GM12878 (cell line): Measurements from ENCODE around the gene RAD51B. TPM values are rescaled to one million over a fixed set of nuclear protein-coding genes. Genes with fewer than 3 reads are reported as not detected.
A peak's percentile ranks its signal among the peaks of the same experiment; 100 is the strongest.

Experiments used
- ATAC-seq: fragments of 200-7000 bp; cut with Tn5 transposase; 3 replicates; pipeline ENCODE4 v1.9.1; 2020; ENCODE audit warnings: mild to moderate bottlenecking, moderate library complexity
- BruUV-seq: library from RNA; stranded (reverse); fragments of 400-500 nt; replicated peaks from 2 replicates; lab custom pipeline; 2021; lab: Mats Ljungman, UMichigan
- CTCF ChIA-PET: fragments of 300-600 bp; sonication (Branson Sonifier 250); formaldehyde crosslinking; extraction: SDS; loops from one replicate; lab custom pipeline; 2021; ENCODE audit warnings: inconsistent platforms; lab: Yijun Ruan, JAX
- POLR2A ChIA-PET: fragments of 350-600 bp; formaldehyde crosslinking; extraction: SDS; loops from one replicate; lab custom pipeline; 2021; ENCODE audit warnings: inconsistent platforms; lab: Charles Lee
- RAD21 ChIA-PET: fragments of 300-600 bp; sonication (Branson Sonifier 250); formaldehyde crosslinking; loops from one replicate; lab custom pipeline; 2023; ENCODE audit warnings: antibody characterized with exemption; ENCODE audit not compliant: unreplicated experiment; lab: Charles Lee
- SMC1A ChIA-PET: fragments of 300-600 bp; sonication (Branson Sonifier 250); formaldehyde crosslinking; loops from one replicate; lab custom pipeline; 2023; ENCODE audit not compliant: unreplicated experiment, uncharacterized antibody; lab: Charles Lee
- DNase-seq: peaks from one replicate; pipeline ENCODE4 v3.0.0-alpha.2; 2011; ENCODE audit warnings: low read depth, low spot score
- FAIRE-seq: peaks from 3 replicates; lab custom pipeline; 2011; peaks lifted over from hg19 to GRCh38; lab: Jason Lieb, UNC
- H2AFZ ChIP-seq: 2 replicates; pipeline ENCODE4 v1.6.0; 2011; ENCODE audit warnings: low read depth, low read length, control low read depth; ENCODE audit not compliant: control insufficient read depth
- H3K27ac ChIP-seq: 2 replicates; pipeline ENCODE4 v1.5.1; 2011; ENCODE audit warnings: control low read depth; ENCODE audit not compliant: control insufficient read depth, insufficient read depth
- H3K27me3 ChIP-seq, 2 experiments: replicated peaks in 1 of 2; 2 replicates each; pipeline versions ENCODE4 v1.6.0 to v1.6.1; 2011; ENCODE audit warnings: low read length in 1 of 2; ENCODE audit not compliant: control insufficient read depth in 2 of 2, insufficient read depth in 2 of 2
- H3K36me3 ChIP-seq, 2 experiments: 2 replicates each; pipeline ENCODE4 v1.5.1; 2011; ENCODE audit warnings: low read length in 1 of 2; ENCODE audit not compliant: control insufficient read depth in 2 of 2, insufficient read depth in 2 of 2
- H3K4me1 ChIP-seq: 2 replicates; pipeline ENCODE4 v1.6.1; 2011; ENCODE audit warnings: mild to moderate bottlenecking, low read length, moderate library complexity, mixed read lengths; ENCODE audit not compliant: control insufficient read depth, insufficient read depth
- H3K4me2 ChIP-seq: 2 replicates; pipeline ENCODE4 v1.6.0; 2011; ENCODE audit warnings: control low read depth; ENCODE audit not compliant: control insufficient read depth, insufficient read depth
- H3K4me3 ChIP-seq: fragments of 200-600 bp; sonication (generic); 2 replicates; pipeline ENCODE4 v1.5.1; 2016
- H3K79me2 ChIP-seq: 2 replicates; pipeline ENCODE4 v1.6.0; 2011; ENCODE audit warnings: low read length; ENCODE audit not compliant: control insufficient read depth, insufficient read depth
- H3K9ac ChIP-seq: 2 replicates; pipeline ENCODE4 v1.8.0; 2011; ENCODE audit warnings: low read length, control low read depth, mixed read lengths; ENCODE audit not compliant: control insufficient read depth, insufficient read depth
- H3K9me3 ChIP-seq: replicated peaks from 3 replicates; pipeline ENCODE4 v1.5.1; 2011; ENCODE audit warnings: mild to moderate bottlenecking, low read length; ENCODE audit not compliant: control insufficient read depth, insufficient read depth
- H4K20me1 ChIP-seq: 2 replicates; pipeline ENCODE4 v1.6.0; 2011; ENCODE audit not compliant: control insufficient read depth, insufficient read depth
- BHLHE40 ChIP-seq, 2 experiments: fragments of 450-650 bp in 1 of 2; IDR thresholded peaks; 2 replicates each; pipeline ENCODE4 v1.6.1; 2011 to 2017; ENCODE audit warnings: low read depth in 2 of 2, borderline replicate concordance in 1 of 2, improper control_type of control experiment in 1 of 2, low read length in 1 of 2, mild to moderate bottlenecking in 1 of 2
- E4F1 ChIP-seq: fragments of 450-650 bp; IDR thresholded peaks from 2 replicates; pipeline ENCODE4 v1.6.1; 2018; ENCODE audit warnings: borderline replicate concordance, mild to moderate bottlenecking; ENCODE audit not compliant: partially characterized antibody
- MTA3 ChIP-seq: IDR thresholded peaks from 2 replicates; pipeline ENCODE4 v1.6.1; 2012; ENCODE audit warnings: low read length, inconsistent platforms, borderline replicate concordance
- POLR2AphosphoS2 ChIP-seq: IDR thresholded peaks from 2 replicates; pipeline ENCODE4 v1.6.1; 2011; ENCODE audit warnings: low read depth, mild to moderate bottlenecking, low read length, improper control_type of control experiment, moderate library complexity
- RAD21 ChIP-seq: IDR thresholded peaks from 2 replicates; pipeline ENCODE4 v1.6.1; 2011; ENCODE audit warnings: mild to moderate bottlenecking, low read depth, low read length, moderate library complexity; ENCODE audit not compliant: insufficient read depth
- RCOR1 ChIP-seq: conservative IDR thresholded peaks from 2 replicates; pipeline ENCODE4 v1.6.1; 2012; ENCODE audit warnings: low read depth, low read length, improper control_type of control experiment
- SMAD1 ChIP-seq: fragments of 450-650 bp; IDR thresholded peaks from 2 replicates; pipeline ENCODE4 v1.6.1; 2018; ENCODE audit warnings: mild to moderate bottlenecking, low read depth; ENCODE audit not compliant: partially characterized antibody
- SMAD5 ChIP-seq: IDR thresholded peaks from 2 replicates; pipeline ENCODE4 v1.6.1; 2016; ENCODE audit warnings: antibody characterized with exemption, low read depth
- SRF ChIP-seq, 2 experiments: IDR thresholded peaks; 2 replicates each; pipeline ENCODE4 v1.6.1; 2011; ENCODE audit warnings: low read depth in 2 of 2, low read length in 2 of 2, mild to moderate bottlenecking in 1 of 2, moderate library complexity in 1 of 2
- TCF3 ChIP-seq: IDR thresholded peaks from 2 replicates; pipeline ENCODE4 v1.6.1; 2012; ENCODE audit warnings: low read depth, mild to moderate bottlenecking, low read length, borderline replicate concordance; ENCODE audit not compliant: insufficient read depth
- USF1 ChIP-seq: IDR thresholded peaks from 2 replicates; pipeline ENCODE4 v1.6.1; 2011; ENCODE audit warnings: borderline replicate concordance, low read depth, mild to moderate bottlenecking, moderate library complexity, mixed read lengths, low read length; ENCODE audit not compliant: insufficient read depth; ENCODE audit errors: extremely low read length
- WGBS: methylation state at CpG from one replicate; pipeline ENCODE4 v1.1.6; 2016; ENCODE audit warnings: low lambda C conversion rate; ENCODE audit not compliant: insufficient replicate concordance, insufficient coverage; ENCODE audit errors: missing lambda C conversion rate; 5-methylcytosine and 5-hydroxymethylcytosine counted together
- in situ Hi-C: fragments of 300-500 bp; cut with MboI; formaldehyde crosslinking; loops from 9 replicates; pipeline ENCODE4 v1.14.3; 2018; ENCODE audit warnings: mixed read lengths
- intact Hi-C: fragments of 100-400 bp; cut with micrococcal nuclease; formaldehyde crosslinking; loops from one replicate; pipeline ENCODE4 v1.14.2; 2022; ENCODE audit not compliant: unreplicated experiment
- polyA plus RNA-seq, 11 experiments: library from polyadenylated mRNA; depleted of rRNA in 4 of 11; unstranded in 6 of 11; stranded (reverse) in 5 of 11; fragments of >200 nt; fragmentation: Nextera tagmentation in 4 of 11; fragmentation: Illumina TruSeq in 1 of 11; extraction: Ambion mirVana in 4 of 11; extraction: Trizol in 1 of 11; gene quantifications; 1 replicate in 1 of 11; 2 replicates in 10 of 11; pipeline versions ENCODE4 v1.2.1 to v1.2.3, GENCODE V29; 2011 to 2016; ENCODE audit warnings: inconsistent platforms in 2 of 11, missing spikeins in 2 of 11, low read depth in 1 of 11
- total RNA-seq, 4 experiments: library from RNA; depleted of rRNA in 3 of 4; stranded (reverse); fragments of >200 nt in 3 of 4; fragmentation: Illumina TruSeq in 1 of 4; extraction: Trizol in 1 of 4; gene quantifications; 2 replicates each; pipeline versions ENCODE4 v1.2.1 to v1.2.3, GENCODE V29; 2013 to 2021
- TF ChIP-seq, protein P1 (sequence below): fragments of 450-650 bp; conservative IDR thresholded peaks from 2 replicates; pipeline ENCODE4 v1.6.1; 2017; ENCODE audit warnings: mild to moderate bottlenecking, moderate library complexity
- TF ChIP-seq, protein P2 (sequence below): IDR thresholded peaks from 2 replicates; pipeline ENCODE4 v1.6.1; 2011; ENCODE audit warnings: low read depth, low read length, improper control_type of control experiment, borderline replicate concordance

The RAD51B gene
- total and polyA plus RNA-seq, 10 of the 15 experiments (the other 5 are each of a cell fraction or from before 2014, with no cell fraction given) = 9.8 to 26.8 (median 21.3) TPM

DNA sequence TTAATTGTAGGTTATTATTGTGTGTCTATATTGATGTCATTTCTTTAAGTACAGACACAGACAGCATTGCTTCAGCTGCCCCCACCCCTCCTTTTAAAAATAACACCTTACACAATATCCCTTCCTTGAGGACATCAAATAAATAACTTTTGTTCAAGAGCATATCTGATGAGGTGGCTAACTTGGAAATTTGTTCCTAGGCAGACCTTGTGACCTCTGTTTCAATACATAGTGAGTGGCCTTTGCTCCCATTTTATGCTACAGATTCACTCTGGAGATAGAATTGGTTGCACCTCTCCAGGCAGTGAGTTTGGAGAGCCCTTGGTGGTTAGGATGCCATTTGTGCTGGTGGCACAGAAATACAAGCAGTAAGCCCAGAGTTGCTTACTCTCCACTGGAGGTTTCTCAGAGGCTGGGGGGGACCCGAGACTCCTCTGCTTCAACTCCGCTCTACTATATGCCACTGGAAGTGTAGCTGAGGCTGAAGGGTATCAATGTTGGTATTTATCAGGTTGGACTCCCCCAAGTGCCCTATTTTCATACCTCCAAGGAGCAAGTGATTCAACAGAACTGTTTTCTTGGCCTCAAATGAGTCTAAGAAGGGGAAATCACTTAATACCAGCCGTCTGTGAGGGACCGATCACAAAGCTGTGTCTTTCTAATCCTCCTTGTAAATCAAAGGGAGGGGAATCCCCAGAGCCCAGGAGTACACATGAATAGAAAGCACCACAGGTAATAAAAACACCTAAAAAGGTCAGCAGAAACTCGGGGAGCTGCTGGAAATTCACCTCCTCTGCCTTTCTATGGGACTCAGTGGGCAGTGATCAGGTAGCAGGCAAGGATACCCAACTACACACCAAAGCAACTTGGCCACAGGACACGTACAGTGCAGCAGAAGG, 463.1 kb downstream of the RAD51B start:
- Histone ChIP-seq H3K9me3 (no peaks in the 10 kb centered on the region), H3K79me2 (peaks cover 13% of the 10 kb centered on the region), H3K4me2 (peak overlapping the region; percentile 53), H3K4me3 (no peak overlapping the region), H4K20me1 (no peaks in the 10 kb centered on the region), H3K27ac (peak overlapping the region; percentile 92), H3K9ac (peak overlapping the region; percentile 81), H3K27me3 (no peaks in the 10 kb centered on the region), H2AFZ (no peak overlapping the region), H3K36me3 (no peaks in the 10 kb centered on the region), H3K4me1 (peaks cover 86% of the 10 kb centered on the region)
- WGBS = 13% methylated on average over 6 of the region's 6 CpGs
- in situ Hi-C loops = no loop called here
- DNase-seq (peak; percentile 86), ATAC-seq (peak; percentile 45), FAIRE-seq (no peak)
- RAD21 ChIA-PET = interaction anchor here (0.7 to 15.7 kb wide), 33 partner anchors 7 to 537 kb away, joined by 3 to 343 read pairs (median 8); no protein-coding TSS in a partner anchor
- POLR2A ChIA-PET = interaction anchor here (0.5 to 12.4 kb wide), 20 partner anchors 10 to 538 kb away, joined by 3 to 141 read pairs (median 6); no protein-coding TSS in a partner anchor
- SMC1A ChIA-PET = interaction anchor here (0.9 to 14.2 kb wide), 23 partner anchors 6 to 532 kb away, joined by 3 to 321 read pairs (median 11); no protein-coding TSS in a partner anchor
- no TSS peak for BruUV-seq
- CTCF ChIA-PET = interaction anchor here (0.6 to 10.0 kb wide), 20 partner anchors 7 to 542 kb away, joined by 3 to 73 read pairs (median 4); no protein-coding TSS in a partner anchor
- intact Hi-C loops = loop anchor here (1.0 to 10.0 kb wide), 8 partner anchors 14 to 532 kb away; no protein-coding TSS in a partner anchor
- TF ChIP-seq RAD21 (0 out of 2 replicates have a peak, but pooled peaks have one; percentile 10), USF1 (peak; percentile 3), POLR2AphosphoS2 (0 out of 2 replicates have a peak, but pooled peaks have one; percentile 3), MTA3 (no peak), E4F1 (no peak), RCOR1 (no peak), TCF3 (0 out of 2 replicates have a peak, but pooled peaks have one; percentile 4), SRF (IDR thresholded peaks at IDR 0.05; ENCODE audit: low read depth in 2 of 2, low read length in 2 of 2) (peak in 1 of 2 experiments; percentile 71; a peak in 2 of 4 replicates), SMAD1 (peak; percentile 22), BHLHE40 (IDR thresholded peaks at IDR 0.05; ENCODE audit: borderline replicate concordance in 1 of 2, low read depth in 2 of 2, low read length in 1 of 2) (no peak), SMAD5 (peak; percentile 49)
- TF ChIP-seq, protein P1, sequence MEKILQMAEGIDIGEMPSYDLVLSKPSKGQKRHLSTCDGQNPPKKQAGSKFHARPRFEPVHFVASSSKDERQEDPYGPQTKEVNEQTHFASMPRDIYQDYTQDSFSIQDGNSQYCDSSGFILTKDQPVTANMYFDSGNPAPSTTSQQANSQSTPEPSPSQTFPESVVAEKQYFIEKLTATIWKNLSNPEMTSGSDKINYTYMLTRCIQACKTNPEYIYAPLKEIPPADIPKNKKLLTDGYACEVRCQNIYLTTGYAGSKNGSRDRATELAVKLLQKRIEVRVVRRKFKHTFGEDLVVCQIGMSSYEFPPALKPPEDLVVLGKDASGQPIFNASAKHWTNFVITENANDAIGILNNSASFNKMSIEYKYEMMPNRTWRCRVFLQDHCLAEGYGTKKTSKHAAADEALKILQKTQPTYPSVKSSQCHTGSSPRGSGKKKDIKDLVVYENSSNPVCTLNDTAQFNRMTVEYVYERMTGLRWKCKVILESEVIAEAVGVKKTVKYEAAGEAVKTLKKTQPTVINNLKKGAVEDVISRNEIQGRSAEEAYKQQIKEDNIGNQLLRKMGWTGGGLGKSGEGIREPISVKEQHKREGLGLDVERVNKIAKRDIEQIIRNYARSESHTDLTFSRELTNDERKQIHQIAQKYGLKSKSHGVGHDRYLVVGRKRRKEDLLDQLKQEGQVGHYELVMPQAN = 0 out of 2 replicates have a peak, but pooled peaks have one; percentile 24
- TF ChIP-seq, protein P2, sequence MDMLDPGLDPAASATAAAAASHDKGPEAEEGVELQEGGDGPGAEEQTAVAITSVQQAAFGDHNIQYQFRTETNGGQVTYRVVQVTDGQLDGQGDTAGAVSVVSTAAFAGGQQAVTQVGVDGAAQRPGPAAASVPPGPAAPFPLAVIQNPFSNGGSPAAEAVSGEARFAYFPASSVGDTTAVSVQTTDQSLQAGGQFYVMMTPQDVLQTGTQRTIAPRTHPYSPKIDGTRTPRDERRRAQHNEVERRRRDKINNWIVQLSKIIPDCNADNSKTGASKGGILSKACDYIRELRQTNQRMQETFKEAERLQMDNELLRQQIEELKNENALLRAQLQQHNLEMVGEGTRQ = no peak
